PC-9 (cell line): ENCODE measurements around the gene DEUP1.

Experiments used
- EZH2 ChIP-seq: fragments of 200-600 bp; sonication (generic); IDR thresholded peaks from 2 replicates; pipeline ENCODE4 v1.8.0; 2017; ENCODE audit warnings: antibody characterized with exemption, low read depth
- TF ChIP-seq, protein P1 (sequence below): fragments of 200-600 bp; sonication (generic); conservative IDR thresholded peaks from 2 replicates; pipeline ENCODE4 v1.6.1; 2017; ENCODE audit warnings: mixed run types, antibody characterized with exemption, mild to moderate bottlenecking, moderate library complexity

DNA sequence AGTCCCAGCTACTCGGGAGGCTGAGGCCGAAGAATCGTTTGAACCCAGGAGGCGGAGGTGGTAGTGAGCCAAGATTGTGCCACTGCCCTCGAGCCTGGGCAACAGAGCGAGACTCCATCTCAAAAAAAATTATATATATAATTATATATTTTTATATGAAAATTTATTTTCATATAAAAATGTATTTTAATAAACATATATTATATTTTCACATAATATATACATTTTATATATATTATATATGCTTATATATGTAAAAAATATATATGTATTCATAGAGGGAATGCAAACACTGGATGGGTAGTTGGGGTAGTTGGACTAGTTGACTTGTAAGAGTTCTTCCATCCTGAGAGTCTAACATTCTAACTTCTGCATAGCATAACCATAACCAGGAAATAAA lies 20.3 kb downstream of the DEUP1 start:
- TF ChIP-seq, protein P1, sequence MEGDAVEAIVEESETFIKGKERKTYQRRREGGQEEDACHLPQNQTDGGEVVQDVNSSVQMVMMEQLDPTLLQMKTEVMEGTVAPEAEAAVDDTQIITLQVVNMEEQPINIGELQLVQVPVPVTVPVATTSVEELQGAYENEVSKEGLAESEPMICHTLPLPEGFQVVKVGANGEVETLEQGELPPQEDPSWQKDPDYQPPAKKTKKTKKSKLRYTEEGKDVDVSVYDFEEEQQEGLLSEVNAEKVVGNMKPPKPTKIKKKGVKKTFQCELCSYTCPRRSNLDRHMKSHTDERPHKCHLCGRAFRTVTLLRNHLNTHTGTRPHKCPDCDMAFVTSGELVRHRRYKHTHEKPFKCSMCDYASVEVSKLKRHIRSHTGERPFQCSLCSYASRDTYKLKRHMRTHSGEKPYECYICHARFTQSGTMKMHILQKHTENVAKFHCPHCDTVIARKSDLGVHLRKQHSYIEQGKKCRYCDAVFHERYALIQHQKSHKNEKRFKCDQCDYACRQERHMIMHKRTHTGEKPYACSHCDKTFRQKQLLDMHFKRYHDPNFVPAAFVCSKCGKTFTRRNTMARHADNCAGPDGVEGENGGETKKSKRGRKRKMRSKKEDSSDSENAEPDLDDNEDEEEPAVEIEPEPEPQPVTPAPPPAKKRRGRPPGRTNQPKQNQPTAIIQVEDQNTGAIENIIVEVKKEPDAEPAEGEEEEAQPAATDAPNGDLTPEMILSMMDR = no peak
- no peak for TF ChIP-seq EZH2
